HFFc6 (cell line): Measurements from ENCODE around the gene AURKA. TPM values are rescaled to one million over a fixed set of nuclear protein-coding genes. Genes with fewer than 3 reads are reported as not detected.
"Not testable (repeated sequence)": the region's sequence is repeated elsewhere in the genome, so short reads cannot be mapped to it uniquely, and the experiment has no call there.

Experiments used
- DNase-seq: peaks from one replicate; pipeline ENCODE4 v3.0.0-alpha.2; 2018
- H3K27ac Mint-ChIP-seq: 2 replicates; pipeline ENCODE4 v1.8.0; 2020; ENCODE audit warnings: mild to moderate bottlenecking, mixed read lengths
- H3K27me3 Mint-ChIP-seq: 2 replicates; pipeline ENCODE4 v1.8.0; 2021; ENCODE audit warnings: mild to moderate bottlenecking, moderate library complexity, mixed read lengths; ENCODE audit not compliant: insufficient read depth
- H3K36me3 Mint-ChIP-seq: 2 replicates; pipeline ENCODE4 v1.8.0; 2021; ENCODE audit warnings: low read depth, mixed read lengths
- H3K4me1 Mint-ChIP-seq: 2 replicates; pipeline ENCODE4 v1.8.0; 2020; ENCODE audit warnings: low read depth, mixed read lengths
- H3K4me3 Mint-ChIP-seq: 2 replicates; pipeline ENCODE4 v1.8.0; 2020; ENCODE audit warnings: mild to moderate bottlenecking, moderate library complexity, mixed read lengths
- H3K9me3 Mint-ChIP-seq: 2 replicates; pipeline ENCODE4 v1.8.0; 2020; ENCODE audit warnings: mild to moderate bottlenecking, mixed read lengths
- CTCF ChIP-seq: fragments of 200-600 bp; sonication (generic); IDR thresholded peaks from 2 replicates; pipeline ENCODE4 v1.5.0; 2021; ENCODE audit warnings: antibody characterized with exemption, mild to moderate bottlenecking
- total RNA-seq, 6 experiments: library from RNA; stranded (reverse); fragmentation: NEBNext Ultra II Directional; extraction: Animal tissue kit (Norgen Biotek cat#: 25700); gene quantifications; 2 replicates in 1 of 6; 3 replicates in 5 of 6; pipeline ENCODE4 v1.2.3, GENCODE V29; 2021

The AURKA gene
- total RNA-seq, 6 experiments from 2014 or later = 37.2 to 82.0 (median 77.1) TPM

- Mint-ChIP-seq H3K36me3 (peaks cover 29% of the 10 kb centered on the region), H3K4me1 (peaks cover 78% of the 10 kb centered on the region), H3K4me3 (no peak overlapping the region), H3K27ac (peak overlapping the region; percentile 96), H3K27me3 (no peaks in the 10 kb centered on the region), H3K9me3 (no peaks in the 10 kb centered on the region)
- no peak for DNase-seq
- TF ChIP-seq CTCF = no peak
These were observed 25.4 kb upstream of the AURKA start for GRCh38 chr20:56417402-56417801.

DNA sequence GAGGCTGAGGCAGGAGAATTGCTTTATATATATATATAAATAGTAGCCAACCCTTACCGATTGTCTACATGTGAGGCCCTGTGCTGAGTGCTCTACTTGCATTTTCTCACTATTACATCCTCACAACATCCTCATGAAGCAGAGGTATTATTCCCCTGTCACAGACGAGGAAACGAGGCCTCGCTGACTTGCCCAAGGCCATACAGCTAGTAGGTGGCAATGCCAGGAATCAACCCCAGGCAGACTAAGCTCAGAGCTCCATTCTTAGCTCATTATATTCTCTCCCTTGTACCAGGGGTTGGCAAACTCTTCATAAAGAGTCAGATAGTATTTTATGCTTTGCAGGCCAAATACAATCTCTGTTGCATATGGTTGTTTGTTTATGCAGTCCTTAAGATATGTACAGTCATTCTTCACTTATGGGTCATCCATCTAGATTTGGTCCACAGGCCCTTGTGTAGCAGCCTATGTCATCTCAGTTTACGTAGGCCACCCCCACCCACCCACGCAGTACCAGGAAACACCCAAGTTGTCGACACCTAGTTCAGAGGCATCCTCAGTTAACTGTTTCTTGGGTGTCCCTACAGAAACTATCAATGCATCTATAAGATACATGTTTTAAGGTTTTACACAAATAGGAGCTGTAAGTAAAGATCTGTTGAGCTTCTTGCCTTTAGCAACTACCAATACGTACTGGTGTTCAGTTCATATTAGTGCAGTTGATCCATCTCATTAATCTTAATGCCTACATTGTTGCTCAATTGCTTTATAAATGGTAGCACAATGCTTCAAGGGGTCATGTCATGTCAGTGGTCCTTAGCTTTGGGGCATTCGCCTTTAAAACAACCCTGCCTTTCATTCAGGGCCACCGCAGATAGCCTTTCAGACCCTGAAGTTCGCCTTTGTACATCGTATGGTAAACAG lies 23.1 kb upstream of the AURKA start:
- Mint-ChIP-seq H3K27ac (peak overlapping the region; percentile 90), H3K4me3 (peak overlapping the region; percentile 21; the same call in 1 of the 2 replicates), H3K4me1 (peaks cover 70% of the 10 kb centered on the region), H3K36me3 (peaks cover 35% of the 10 kb centered on the region), H3K27me3 (no peaks in the 10 kb centered on the region), H3K9me3 (no peaks in the 10 kb centered on the region)
- peak; percentile 69 for DNase-seq
- TF ChIP-seq CTCF = no peak

DNA sequence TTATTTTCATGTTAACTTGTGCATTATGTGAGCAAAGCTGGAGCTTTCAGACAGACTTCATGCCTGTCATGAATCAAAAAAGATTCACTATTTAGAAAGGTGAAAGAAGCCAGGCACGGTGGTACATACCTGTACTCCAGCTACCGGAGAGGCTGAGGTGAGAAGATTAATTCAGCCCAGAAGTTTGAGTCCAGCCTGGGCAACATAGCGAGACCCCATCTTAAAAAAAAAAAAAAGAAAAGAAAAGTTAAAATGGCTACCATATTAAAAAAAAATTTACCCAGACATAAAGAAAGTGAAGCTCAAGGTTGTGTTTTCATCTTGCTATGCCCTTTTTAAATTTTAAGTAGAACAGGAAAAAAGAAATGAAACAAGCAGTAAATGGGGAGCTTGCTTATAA lies 20.9 kb upstream of the AURKA start:
- Mint-ChIP-seq H3K9me3 (no peaks in the 10 kb centered on the region), H3K36me3 (peaks cover 29% of the 10 kb centered on the region), H3K27me3 (peaks cover 3% of the 10 kb centered on the region), H3K4me1 (peaks cover 55% of the 10 kb centered on the region), H3K27ac (no peak overlapping the region), H3K4me3 (no peak overlapping the region)
- DNase-seq = no peak
- TF ChIP-seq CTCF = no peak

DNA sequence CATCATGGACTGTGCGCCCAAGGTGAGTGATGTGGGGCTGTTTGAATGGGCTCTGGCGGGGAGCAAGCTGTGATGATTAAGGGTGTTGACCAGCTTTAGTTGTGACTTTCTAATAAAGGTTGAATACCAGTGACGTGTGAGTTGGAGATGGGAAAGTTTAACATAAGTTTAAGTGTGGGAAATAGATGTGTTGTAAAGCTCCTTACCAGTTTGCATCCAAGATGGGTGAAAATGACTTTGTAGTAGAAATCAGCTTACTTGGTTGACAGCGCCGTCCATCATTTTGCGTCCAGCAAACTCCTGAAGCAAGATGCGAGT lies 20.4 kb upstream of the AURKA start:
- peaks cover 28% of the 10 kb centered on the region for H3K36me3 Mint-ChIP-seq
- TF ChIP-seq CTCF = no peak

GRCh38 chr20:56411759-56412472 lies 19.9 kb upstream of the AURKA start, which contains the start of gene CASS4:
CASS4 (plus strand) TSS chr20:56412260; CDS start chr20:56412459, 199 bp downstream.
- Mint-ChIP-seq H3K4me3 (no peak within 1 kb of the TSS), H3K36me3 (peaks cover 28% of the 10 kb centered on the region), H3K27me3 (peaks cover 3% of the 10 kb centered on the region), H3K9me3 (no peaks in the 10 kb centered on the region), H3K4me1 (peaks cover 45% of the 10 kb centered on the region), H3K27ac (peak within 1 kb of the TSS; percentile 50)
- no peak for DNase-seq
- TF ChIP-seq CTCF = no peak

More for the DNA sequence above, 20.4 kb upstream of the AURKA start:
- Mint-ChIP-seq H3K27me3 (peaks cover 3% of the 10 kb centered on the region), H3K27ac (peak overlapping the region; percentile 50), H3K4me3 (no peak overlapping the region), H3K4me1 (peaks cover 50% of the 10 kb centered on the region), H3K9me3 (no peaks in the 10 kb centered on the region)
- no peak for DNase-seq

GRCh38 chr20:56411287-56411686 lies 19.3 kb upstream of the AURKA start:
- H3K4me3 Mint-ChIP-seq, H3K9me3 Mint-ChIP-seq, DNase-seq, H3K27me3 Mint-ChIP-seq: not testable (repeated sequence)
- peaks cover 28% of the 10 kb centered on the region for H3K36me3 Mint-ChIP-seq
- H3K27ac Mint-ChIP-seq = peak overlapping the region; percentile 50; the same call in 1 of the 2 replicates
- peaks cover 39% of the 10 kb centered on the region for H3K4me1 Mint-ChIP-seq
